ENCODE results near the gene ANKRD13B.

The ANKRD13B gene

GRCh38 chr17:29597361-29598172, 4.6 kb downstream of the ANKRD13B start:
- TF ChIP-seq EGR1 (IDR thresholded peaks at IDR 0.05) (no peak), NFIC (IDR thresholded peaks at IDR 0.05) (peak; percentile 46; the same call in 1 of the 2 replicates), TEAD4 (IDR thresholded peaks at IDR 0.05) (0 out of 2 replicates have a peak, but pooled peaks have one; percentile 23), REST (IDR thresholded peaks at IDR 0.05; ENCODE audit: low read depth) (no peak)

- TF ChIP-seq ZBTB7A (IDR thresholded peaks at IDR 0.05; ENCODE audit: low read depth) (no peak), EGR1 (IDR thresholded peaks at IDR 0.05) (no peak), YY1 (IDR thresholded peaks at IDR 0.05; ENCODE audit: low read depth) (no peak), TCF12 (IDR thresholded peaks at IDR 0.05; ENCODE audit: low read depth) (no peak), EP300 (IDR thresholded peaks at IDR 0.05; ENCODE audit: borderline replicate concordance) (no peak), USF1 (IDR thresholded peaks at IDR 0.05) (no peak), TEAD4 (IDR thresholded peaks at IDR 0.05) (no peak), NFIC (IDR thresholded peaks at IDR 0.05) (no peak), REST (IDR thresholded peaks at IDR 0.05; ENCODE audit: low read depth) (no peak), CEBPB (IDR thresholded peaks at IDR 0.05) (no peak), MAX (IDR thresholded peaks at IDR 0.05) (no peak), CREB1 (IDR thresholded peaks at IDR 0.05; ENCODE audit: low read depth) (no peak), TAF1 (IDR thresholded peaks at IDR 0.05; ENCODE audit: low read depth) (no peak), FOXM1 (IDR thresholded peaks at IDR 0.05; ENCODE audit: borderline replicate concordance, low read depth) (no peak), RAD21 (IDR thresholded peaks at IDR 0.05; ENCODE audit: low read depth) (no peak)
These were observed 10.3 kb downstream of the ANKRD13B start for GRCh38 chr17:29603109-29603674.

GRCh38 chr17:29607557-29608195, 14.7 kb downstream of the ANKRD13B start:
- TF ChIP-seq ZBTB7A (IDR thresholded peaks at IDR 0.05; ENCODE audit: low read depth) = no peak
- TF ChIP-seq MAX (IDR thresholded peaks at IDR 0.05) = no peak
- TF ChIP-seq TCF12 (IDR thresholded peaks at IDR 0.05; ENCODE audit: low read depth) = no peak
- TF ChIP-seq EP300 (IDR thresholded peaks at IDR 0.05; ENCODE audit: borderline replicate concordance) = no peak
- TF ChIP-seq FOXM1 (IDR thresholded peaks at IDR 0.05; ENCODE audit: borderline replicate concordance, low read depth) = no peak

- TF ChIP-seq MAX (IDR thresholded peaks at IDR 0.05) (no peak), TCF12 (IDR thresholded peaks at IDR 0.05; ENCODE audit: low read depth) (no peak), REST (IDR thresholded peaks at IDR 0.05; ENCODE audit: low read depth) (no peak), EP300 (IDR thresholded peaks at IDR 0.05; ENCODE audit: borderline replicate concordance) (no peak), TAF1 (IDR thresholded peaks at IDR 0.05; ENCODE audit: low read depth) (no peak), CEBPB (IDR thresholded peaks at IDR 0.05) (no peak), USF1 (IDR thresholded peaks at IDR 0.05) (no peak), TEAD4 (IDR thresholded peaks at IDR 0.05) (no peak), FOXM1 (IDR thresholded peaks at IDR 0.05; ENCODE audit: borderline replicate concordance, low read depth) (no peak), ZBTB7A (IDR thresholded peaks at IDR 0.05; ENCODE audit: low read depth) (no peak), RAD21 (IDR thresholded peaks at IDR 0.05; ENCODE audit: low read depth) (no peak)
These were observed 16.1 kb downstream of the ANKRD13B start for GRCh38 chr17:29608986-29609385.

Data from Ishikawa (cell line).